Neural cell (in vitro differentiated cells): Measurements from ENCODE around the gene DOCK10.

ENCODE experiments used
- CTCF ChIP-seq: fragments of 450-650 bp; IDR thresholded peaks from 2 replicates; pipeline ENCODE4 v1.5.1; 2014; ENCODE audit warnings: antibody characterized with exemption, mild to moderate bottlenecking, moderate library complexity; ENCODE audit not compliant: poor library complexity, severe bottlenecking
- POLR2AphosphoS5 ChIP-seq: IDR thresholded peaks from 2 replicates; pipeline ENCODE4 v1.6.1; 2012
- REST ChIP-seq: IDR thresholded peaks from 2 replicates; pipeline ENCODE4 v1.6.1; 2012; ENCODE audit warnings: borderline replicate concordance

GRCh38 chr2:224909885-224910573 lies 132.2 kb downstream of the DOCK10 start:
- no peak for TF ChIP-seq POLR2AphosphoS5
- TF ChIP-seq CTCF: no peak
- TF ChIP-seq REST: no peak
